Liver (tissue), 2 donors: ENCODE results near the gene PAMR1.

Experiments used
- JUND ChIP-seq, 2 donors: IDR thresholded peaks; 2 replicates each; pipeline ENCODE4 v1.6.1; 2016; ENCODE audit warnings: antibody characterized with exemption in 2 of 2
- TAF1 ChIP-seq: conservative IDR thresholded peaks from 2 replicates; pipeline ENCODE4 v1.6.1; 2016; ENCODE audit warnings: antibody characterized with exemption, mild to moderate bottlenecking
- donor health status: healthy.

DNA sequence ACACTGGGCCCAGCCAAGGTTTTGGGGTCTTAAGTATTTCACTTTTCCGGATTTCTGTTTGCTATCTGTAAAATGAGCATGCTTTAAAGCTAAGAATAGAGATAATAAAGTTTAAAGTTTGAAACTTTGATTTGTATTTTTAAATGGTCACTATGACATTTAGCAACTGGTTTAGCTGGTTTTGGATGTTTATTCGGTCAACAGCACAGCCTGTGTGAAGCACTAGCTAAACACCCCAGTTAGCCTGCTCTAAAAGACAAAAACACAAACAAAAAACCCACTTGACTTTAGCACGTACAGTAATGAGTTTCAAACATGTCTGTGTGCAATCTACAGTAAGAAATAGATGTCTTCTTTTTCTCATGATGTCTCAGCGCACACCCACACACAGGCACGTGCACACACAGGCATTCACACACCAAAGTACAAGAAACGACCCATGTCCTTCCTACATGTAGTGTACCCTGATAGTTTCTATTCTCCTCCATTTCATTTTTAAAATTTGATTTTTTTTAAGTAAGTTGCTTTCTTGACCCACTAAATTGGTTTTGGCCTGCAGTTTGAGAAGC is 135.4 kb downstream of the PAMR1 start:
- TF ChIP-seq TAF1 (no peak), JUND (IDR thresholded peaks at IDR 0.05) (no peak)
